Fibroblast of the aortic adventitia (primary cell): ENCODE measurements around the gene RTEL1. TPM values are rescaled to one million over a fixed set of nuclear protein-coding genes. Genes with fewer than 3 reads are reported as not detected.

ENCODE experiments used
- DNase-seq: peaks from one replicate; pipeline ENCODE4 v3.0.0-alpha.2; 2010; ENCODE audit warnings: low read depth
- H3K4me3 ChIP-seq: 2 replicates; pipeline ENCODE4 v1.5.1; 2011; ENCODE audit warnings: low read depth, mild to moderate bottlenecking, control low read depth, low read length, moderate library complexity
- total RNA-seq: library from RNA; depleted of rRNA; stranded (reverse); fragments of >200 nt; gene quantifications from 2 replicates; pipeline ENCODE4 v1.2.3, GENCODE V29; 2012; ENCODE audit warnings: low replicate concordance
- TF ChIP-seq, protein P1 (sequence below): IDR thresholded peaks from 2 replicates; pipeline ENCODE4 v1.5.1; 2011; ENCODE audit warnings: mild to moderate bottlenecking, low read length, control low read depth, inconsistent platforms; ENCODE audit not compliant: insufficient read depth

The RTEL1 gene
- total RNA-seq, 1 donor = 17.3 TPM

GRCh38 chr20:63700199-63701050 is 42.3 kb downstream of the RTEL1 start:
- no peak for DNase-seq
- TF ChIP-seq, protein P1, sequence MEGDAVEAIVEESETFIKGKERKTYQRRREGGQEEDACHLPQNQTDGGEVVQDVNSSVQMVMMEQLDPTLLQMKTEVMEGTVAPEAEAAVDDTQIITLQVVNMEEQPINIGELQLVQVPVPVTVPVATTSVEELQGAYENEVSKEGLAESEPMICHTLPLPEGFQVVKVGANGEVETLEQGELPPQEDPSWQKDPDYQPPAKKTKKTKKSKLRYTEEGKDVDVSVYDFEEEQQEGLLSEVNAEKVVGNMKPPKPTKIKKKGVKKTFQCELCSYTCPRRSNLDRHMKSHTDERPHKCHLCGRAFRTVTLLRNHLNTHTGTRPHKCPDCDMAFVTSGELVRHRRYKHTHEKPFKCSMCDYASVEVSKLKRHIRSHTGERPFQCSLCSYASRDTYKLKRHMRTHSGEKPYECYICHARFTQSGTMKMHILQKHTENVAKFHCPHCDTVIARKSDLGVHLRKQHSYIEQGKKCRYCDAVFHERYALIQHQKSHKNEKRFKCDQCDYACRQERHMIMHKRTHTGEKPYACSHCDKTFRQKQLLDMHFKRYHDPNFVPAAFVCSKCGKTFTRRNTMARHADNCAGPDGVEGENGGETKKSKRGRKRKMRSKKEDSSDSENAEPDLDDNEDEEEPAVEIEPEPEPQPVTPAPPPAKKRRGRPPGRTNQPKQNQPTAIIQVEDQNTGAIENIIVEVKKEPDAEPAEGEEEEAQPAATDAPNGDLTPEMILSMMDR = no peak
- no peak overlapping the region for H3K4me3 ChIP-seq

GRCh38 chr20:63701051-63701328 is 42.9 kb downstream of the RTEL1 start:
- H3K4me3 ChIP-seq = no peak overlapping the region
- DNase-seq = no peak
- TF ChIP-seq, protein P1 = no peak

DNA sequence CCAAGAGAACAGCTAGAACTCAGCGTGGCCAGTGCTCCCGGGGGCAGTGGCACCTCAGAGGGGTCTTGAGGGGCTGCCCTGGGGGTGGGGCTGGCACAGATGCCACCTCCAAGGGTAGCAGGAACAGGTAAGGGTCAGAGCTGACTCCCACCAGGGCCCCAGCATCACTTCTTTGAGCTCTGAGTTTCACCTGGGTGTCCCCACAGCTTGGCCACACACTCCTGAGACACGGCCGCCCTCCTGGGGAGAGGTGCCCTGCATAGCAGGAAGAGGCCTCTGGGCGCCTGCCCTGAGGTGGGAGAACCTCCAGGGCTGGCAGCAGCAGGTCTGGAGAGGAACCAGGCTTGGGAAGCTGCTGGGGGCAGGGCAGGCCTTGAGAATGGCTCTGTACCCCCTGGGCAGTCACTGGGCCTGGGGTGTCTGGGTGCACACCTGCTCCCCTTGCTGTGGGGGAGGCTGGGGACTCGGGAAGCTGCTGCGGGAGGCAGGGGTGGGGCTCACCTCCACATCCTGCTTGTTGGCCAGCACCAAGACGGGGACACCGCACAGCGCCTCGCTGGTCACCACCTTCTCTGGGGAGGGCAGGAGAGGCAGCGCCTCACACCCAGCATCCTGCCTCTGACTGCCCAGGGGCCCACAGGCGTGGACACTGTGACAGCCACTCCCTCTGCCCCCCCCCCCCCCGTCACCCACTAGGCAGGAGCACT is 43.4 kb downstream of the RTEL1 start:
- no peak overlapping the region for H3K4me3 ChIP-seq
- DNase-seq = no peak
- TF ChIP-seq, protein P1 = no peak

DNA sequence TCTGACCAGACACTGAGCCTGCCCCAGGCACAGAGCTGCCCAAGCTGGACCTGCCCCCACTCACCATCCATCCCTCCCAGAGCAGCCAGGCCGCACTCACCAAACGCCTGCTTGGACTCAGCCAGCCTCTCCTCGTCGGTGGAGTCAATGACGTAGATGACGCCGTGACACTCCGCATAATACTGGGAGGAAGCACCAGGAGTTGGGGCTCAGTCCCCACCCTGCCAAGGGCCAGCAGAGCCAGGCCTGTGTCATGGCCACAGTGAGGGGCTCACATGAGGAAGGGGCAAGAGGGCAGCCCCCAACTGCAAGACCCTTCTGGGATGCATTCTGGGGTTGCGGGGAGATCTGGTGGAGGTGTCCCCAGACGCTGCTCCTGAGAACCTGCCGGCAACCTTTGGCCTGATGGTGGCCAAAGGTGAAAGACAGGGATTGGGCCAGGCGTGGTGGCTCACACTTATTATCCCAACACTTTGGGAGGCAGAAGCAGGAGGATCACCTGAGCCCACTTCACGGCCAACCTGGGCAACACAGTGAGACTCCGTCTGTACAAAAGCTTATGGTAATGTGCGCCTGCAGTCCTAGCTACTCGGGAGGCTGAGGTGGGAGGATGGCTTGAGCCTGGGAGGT is 44.0 kb downstream of the RTEL1 start:
- no peak for DNase-seq
- no peak overlapping the region for H3K4me3 ChIP-seq
- TF ChIP-seq, protein P1 = no peak

- no peak overlapping the region for H3K4me3 ChIP-seq
- no peak for DNase-seq
- TF ChIP-seq, protein P1 = no peak
Observed at GRCh38 chr20:63702751-63703470, 44.8 kb downstream of the RTEL1 start.

- TF ChIP-seq, protein P1 = no peak
- no peak overlapping the region for H3K4me3 ChIP-seq
- DNase-seq = no peak
Observed at GRCh38 chr20:63703471-63703975, 45.4 kb downstream of the RTEL1 start.
